Prostate gland (tissue), 2 donors: ENCODE measurements around the gene RELCH. TPM values are rescaled to one million over a fixed set of nuclear protein-coding genes. Genes with fewer than 3 reads are reported as not detected.

Experiments used
- DNase-seq: peaks from one replicate; pipeline ENCODE4 v3.0.0-alpha.2; 2019; ENCODE audit warnings: low spot score
- H3K27ac ChIP-seq, 2 donors: fragments of 200-600 bp; sonication (generic); 2 replicates each; pipeline ENCODE4 v1.5.1; 2017 to 2019
- H3K27me3 ChIP-seq: fragments of 200-600 bp; sonication (generic); replicated peaks from 2 replicates; pipeline ENCODE4 v1.5.1; 2019; ENCODE audit not compliant: insufficient read depth
- H3K36me3 ChIP-seq, 2 donors: fragments of 200-600 bp; sonication (generic); 1 replicate in 1 of 2; 2 replicates in 1 of 2; pipeline versions ENCODE4 v1.5.1 to v1.8.1; 2017 to 2019
- H3K4me1 ChIP-seq: fragments of 200-600 bp; sonication (generic); replicated peaks from 2 replicates; pipeline ENCODE4 v1.5.1; 2019
- H3K4me3 ChIP-seq, 2 donors: fragments of 200-600 bp; sonication (generic); 2 replicates each; pipeline ENCODE4 v1.5.1; 2017 to 2019
- H3K9me3 ChIP-seq: fragments of 200-600 bp; sonication (generic); 2 replicates; pipeline ENCODE4 v1.5.1; 2017
- CTCF ChIP-seq, 4 experiments: fragments of 200-600 bp in 2 of 4; fragments of 450-650 bp in 2 of 4; sonication (generic) in 2 of 4; IDR thresholded peaks; 1 replicate in 3 of 4; 2 replicates in 1 of 4; pipeline ENCODE4 v1.5.1; 2016 to 2019; ENCODE audit warnings: antibody characterized with exemption in 4 of 4, mild to moderate bottlenecking in 2 of 4, moderate library complexity in 2 of 4
- POLR2A ChIP-seq: fragments of 450-650 bp; IDR thresholded peaks from one replicate; pipeline ENCODE4 v1.6.1; 2016; ENCODE audit warnings: antibody characterized with exemption, mild to moderate bottlenecking
- POLR2AphosphoS5 ChIP-seq: sonication (generic); formaldehyde crosslinking; IDR thresholded peaks from one replicate; pipeline ENCODE4 v1.6.1; 2017; ENCODE audit warnings: antibody characterized with exemption
- WGBS: methylation state at CpG from one replicate; pipeline ENCODE4 v1.1.5; 2018; 5-methylcytosine and 5-hydroxymethylcytosine counted together
- intact Hi-C: fragments of 100-400 bp; cut with DNase I; formaldehyde crosslinking; loops from one replicate; pipeline ENCODE4 v1.14.2; 2022
- total RNA-seq, 2 donors: library from RNA; depleted of rRNA; stranded (reverse); fragments of >200 nt; gene quantifications; one replicate each; pipeline ENCODE4 v1.1.0, GENCODE V29; 2016

RELCH gene
- total RNA-seq, 2 donors from 2014 or later: 34.8 to 49.0 TPM

GRCh38 chr18:62332964-62333695 is 146.1 kb downstream of the RELCH start:
- no peak for DNase-seq
- Histone ChIP-seq H3K4me1 (no peaks in the 10 kb centered on the region), H3K27me3 (no peaks in the 10 kb centered on the region), H3K27ac (no peak overlapping the region), H3K9me3 (no peaks in the 10 kb centered on the region), H3K4me3 (no peak overlapping the region), H3K36me3 (no peaks in the 10 kb centered on the region)
- no peak for TF ChIP-seq POLR2A
- no peak for TF ChIP-seq CTCF (IDR thresholded peaks at IDR 0.05)
- intact Hi-C loops: no loop called here
- 90% methylated on average over 13 of the region's 13 CpGs for WGBS

GRCh38 chr18:62334120-62334519 is 147.1 kb downstream of the RELCH start:
- Histone ChIP-seq H3K9me3 (no peaks in the 10 kb centered on the region), H3K27me3 (no peaks in the 10 kb centered on the region), H3K4me3 (no peak overlapping the region), H3K36me3 (no peaks in the 10 kb centered on the region), H3K4me1 (no peaks in the 10 kb centered on the region), H3K27ac (no peak overlapping the region)
- intact Hi-C loops: no loop called here
- DNase-seq: no peak
- TF ChIP-seq POLR2AphosphoS5 (no peak), POLR2A (no peak), CTCF (IDR thresholded peaks at IDR 0.05) (no peak)
- 94% methylated on average over 8 of the region's 8 CpGs for WGBS

GRCh38 chr18:62335494-62335893 is 148.4 kb downstream of the RELCH start:
- no peak overlapping the region for H3K4me3 ChIP-seq
- intact Hi-C loops: no loop called here
- H3K4me1 ChIP-seq: no peaks in the 10 kb centered on the region
- 89% methylated on average over 5 of the region's 5 CpGs for WGBS
- H3K27ac ChIP-seq: no peak overlapping the region
- no peaks in the 10 kb centered on the region for H3K27me3 ChIP-seq
- no peaks in the 10 kb centered on the region for H3K36me3 ChIP-seq
- no peaks in the 10 kb centered on the region for H3K9me3 ChIP-seq
- no peak for DNase-seq
- no peak for TF ChIP-seq CTCF (IDR thresholded peaks at IDR 0.05)
- no peak for TF ChIP-seq POLR2AphosphoS5
- no peak for TF ChIP-seq POLR2A

- 76% methylated on average over 5 of the region's 5 CpGs for WGBS
- H3K9me3 ChIP-seq: no peaks in the 10 kb centered on the region
- intact Hi-C loops: no loop called here
Observed at GRCh38 chr18:62336618-62337017, 149.6 kb downstream of the RELCH start.

More at GRCh38 chr18:62336618-62337017, 149.6 kb downstream of the RELCH start:
- Histone ChIP-seq H3K4me3 (no peak overlapping the region), H3K36me3 (no peaks in the 10 kb centered on the region), H3K27me3 (no peaks in the 10 kb centered on the region), H3K27ac (no peak overlapping the region), H3K4me1 (no peaks in the 10 kb centered on the region)
- DNase-seq: no peak
- TF ChIP-seq POLR2A (no peak), POLR2AphosphoS5 (no peak), CTCF (IDR thresholded peaks at IDR 0.05) (no peak)
